Activated CD4-positive, alpha-beta T cell treated with anti-CD3 and anti-CD28 coated beads, Interleukin-2, amount 10 ng/mL, durations not matched to agents 7 days and 5 days (primary cell): ENCODE measurements around the gene WNT5A. TPM values are rescaled to one million over a fixed set of nuclear protein-coding genes. Genes with fewer than 3 reads are reported as not detected.
A peak's percentile ranks its signal among the peaks of the same experiment; 100 is the strongest.

ENCODE experiments used
- CTCF ChIA-PET: fragments of 350-600 bp; sonication (Branson Sonifier 250); formaldehyde crosslinking; loops from one replicate; lab custom pipeline; 2021; ENCODE audit warnings: antibody characterized with exemption; lab: Charles Lee
- POLR2A ChIA-PET: fragments of 350-600 bp; sonication (Branson Sonifier 250); formaldehyde crosslinking; loops from one replicate; lab custom pipeline; 2021; ENCODE audit warnings: antibody characterized with exemption; lab: Charles Lee
- DNase-seq: peaks from one replicate; pipeline ENCODE4 v3.0.0-alpha.2; 2020
- H3K27ac Mint-ChIP-seq: one replicate; pipeline ENCODE4 v1.8.0; 2021; ENCODE audit warnings: mild to moderate bottlenecking, moderate library complexity, mixed read lengths
- H3K27me3 Mint-ChIP-seq: one replicate; pipeline ENCODE4 v1.8.0; 2021; ENCODE audit warnings: mixed read lengths
- H3K36me3 Mint-ChIP-seq: one replicate; pipeline ENCODE4 v1.8.0; 2021; ENCODE audit warnings: low read depth, mixed read lengths
- H3K4me1 Mint-ChIP-seq: one replicate; pipeline ENCODE4 v1.8.0; 2021; ENCODE audit warnings: mixed read lengths
- H3K4me3 Mint-ChIP-seq: one replicate; pipeline ENCODE4 v1.8.0; 2021; ENCODE audit warnings: mild to moderate bottlenecking, moderate library complexity, mixed read lengths
- H3K9me3 Mint-ChIP-seq: one replicate; pipeline ENCODE4 v1.8.0; 2021; ENCODE audit warnings: mixed read lengths
- total RNA-seq, 2 experiments: library from RNA; stranded (reverse); gene quantifications; one replicate each; pipeline ENCODE4 v1.2.3, GENCODE V29; 2021

Gene WNT5A
- not detected for total RNA-seq

DNA sequence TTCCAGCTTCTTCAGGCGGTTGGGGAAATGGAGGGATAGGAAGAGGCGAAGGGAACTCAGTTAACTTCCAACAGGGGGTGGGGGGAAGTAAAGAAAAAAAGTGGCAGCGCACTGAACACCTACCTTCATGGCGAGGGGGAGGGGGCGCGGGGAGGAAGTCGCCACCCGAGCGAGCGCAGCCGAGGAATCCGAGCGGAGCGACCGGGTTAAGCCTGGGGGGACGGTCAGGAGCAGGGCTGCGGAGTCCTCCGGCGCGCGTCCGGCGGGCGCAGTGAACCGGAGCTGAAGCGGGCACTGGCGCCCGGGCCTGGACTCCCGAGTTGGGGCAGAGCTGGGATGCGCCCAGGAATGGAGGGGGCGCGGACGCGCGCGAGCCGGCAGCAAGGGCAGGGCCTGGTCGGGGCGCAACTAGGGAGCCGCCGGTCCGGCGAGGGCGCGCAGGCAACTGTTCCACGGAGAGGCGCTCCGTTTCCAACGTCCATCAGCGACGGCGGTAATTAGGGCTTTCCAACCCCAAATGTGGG is at the start of gene WNT5A:
TSS of gene WNT5A (minus strand) at position 450 of the 524 bp plus-strand sequence. CDS start at position 129, 321 bp downstream.
- Mint-ChIP-seq H3K36me3 (peaks cover 2% of the 10 kb centered on the region), H3K27ac (peak within 1 kb of the TSS; percentile 50), H3K4me1 (peaks cover 28% of the 10 kb centered on the region), H3K27me3 (peaks cover 80% of the 10 kb centered on the region), H3K4me3 (peak within 1 kb of the TSS; percentile 72), H3K9me3 (no peaks in the 10 kb centered on the region)
- POLR2A ChIA-PET = no interaction called here
- no peak for DNase-seq
- CTCF ChIA-PET = no interaction called here

DNA sequence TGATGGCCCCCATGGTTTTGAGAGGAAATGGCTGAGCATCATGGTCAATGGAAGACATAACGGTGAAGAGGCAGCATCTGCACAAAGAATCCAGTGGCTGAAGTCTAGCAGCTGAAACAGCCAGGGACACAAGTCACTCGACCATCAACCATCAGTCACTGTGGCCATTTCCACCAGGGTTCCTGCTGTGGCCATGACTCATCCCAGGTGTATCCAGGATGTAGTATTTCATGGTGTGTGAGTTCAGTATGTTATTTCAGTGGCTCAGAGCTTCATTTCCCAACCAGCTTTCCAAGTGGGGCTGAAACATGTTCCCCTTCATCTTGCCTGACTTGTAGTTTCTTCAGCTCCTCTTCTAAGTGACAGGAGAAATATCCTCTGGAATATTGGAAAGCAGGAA is 47.8 kb upstream of the WNT5A start:
- ChIA-PET POLR2A (no interaction called here), CTCF (no interaction called here)
- no peak overlapping the region for H3K4me3 Mint-ChIP-seq

DNA sequence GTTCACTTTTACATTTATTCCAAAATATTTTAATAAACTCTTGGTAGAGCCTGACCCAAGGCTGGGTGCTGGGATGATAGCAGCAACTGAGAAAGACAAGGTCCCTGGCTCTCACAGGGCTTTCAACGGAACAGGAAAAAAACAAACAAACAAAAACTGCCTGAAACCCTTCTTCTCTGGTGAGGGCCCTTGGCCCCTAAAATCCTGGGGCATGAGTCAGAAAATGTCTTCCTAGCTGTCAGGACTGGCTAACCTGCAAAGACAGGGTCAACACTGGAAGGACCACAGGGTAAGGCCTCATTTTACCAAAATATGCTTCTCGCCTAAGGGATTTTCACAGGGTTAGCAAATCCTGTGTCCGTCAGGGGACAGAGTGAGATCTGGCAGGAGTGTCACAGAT is 45.7 kb upstream of the WNT5A start:
- Mint-ChIP-seq H3K27ac (no peak overlapping the region), H3K36me3 (no peaks in the 10 kb centered on the region), H3K27me3 (no peaks in the 10 kb centered on the region), H3K4me1 (no peaks in the 10 kb centered on the region), H3K9me3 (no peaks in the 10 kb centered on the region), H3K4me3 (no peak overlapping the region)
- CTCF ChIA-PET = no interaction called here
- DNase-seq = no peak
- POLR2A ChIA-PET = no interaction called here

More for the DNA sequence above, 47.8 kb upstream of the WNT5A start:
- H3K36me3 Mint-ChIP-seq = no peaks in the 10 kb centered on the region
- no peaks in the 10 kb centered on the region for H3K9me3 Mint-ChIP-seq
- no peak for DNase-seq
- H3K27me3 Mint-ChIP-seq = no peaks in the 10 kb centered on the region
- H3K27ac Mint-ChIP-seq = no peak overlapping the region
- H3K4me1 Mint-ChIP-seq = no peaks in the 10 kb centered on the region

GRCh38 chr3:55531321-55531720 is 44.2 kb upstream of the WNT5A start:
- no peaks in the 10 kb centered on the region for H3K9me3 Mint-ChIP-seq
- H3K27me3 Mint-ChIP-seq = no peaks in the 10 kb centered on the region
- POLR2A ChIA-PET = no interaction called here
- H3K27ac Mint-ChIP-seq = no peak overlapping the region
- no peak overlapping the region for H3K4me3 Mint-ChIP-seq
- CTCF ChIA-PET = no interaction called here
- no peaks in the 10 kb centered on the region for H3K4me1 Mint-ChIP-seq
- H3K36me3 Mint-ChIP-seq = no peaks in the 10 kb centered on the region
- DNase-seq = no peak

GRCh38 chr3:55527361-55527760 is 40.3 kb upstream of the WNT5A start:
- no peak overlapping the region for H3K27ac Mint-ChIP-seq
- H3K9me3 Mint-ChIP-seq = no peaks in the 10 kb centered on the region
- POLR2A ChIA-PET = no interaction called here
- CTCF ChIA-PET = no interaction called here
- H3K27me3 Mint-ChIP-seq = no peaks in the 10 kb centered on the region
- H3K4me3 Mint-ChIP-seq = no peak overlapping the region
- no peak for DNase-seq
- H3K36me3 Mint-ChIP-seq = no peaks in the 10 kb centered on the region
- peaks cover under 1% of the 10 kb centered on the region for H3K4me1 Mint-ChIP-seq

- no peaks in the 10 kb centered on the region for H3K36me3 Mint-ChIP-seq
- CTCF ChIA-PET = no interaction called here
- DNase-seq = no peak
- POLR2A ChIA-PET = no interaction called here
- no peaks in the 10 kb centered on the region for H3K27me3 Mint-ChIP-seq
- H3K27ac Mint-ChIP-seq = no peak overlapping the region
- H3K4me1 Mint-ChIP-seq = peaks cover 2% of the 10 kb centered on the region
- H3K4me3 Mint-ChIP-seq = no peak overlapping the region
- no peaks in the 10 kb centered on the region for H3K9me3 Mint-ChIP-seq
Observed at GRCh38 chr3:55526332-55527030, 39.4 kb upstream of the WNT5A start.

GRCh38 chr3:55525436-55525835 is 38.3 kb upstream of the WNT5A start:
- CTCF ChIA-PET = no interaction called here

GRCh38 chr3:55524565-55525244 is 37.6 kb upstream of the WNT5A start:
- Mint-ChIP-seq H3K4me3 (no peak overlapping the region), H3K36me3 (no peaks in the 10 kb centered on the region), H3K4me1 (peaks cover 3% of the 10 kb centered on the region), H3K27me3 (no peaks in the 10 kb centered on the region), H3K27ac (no peak overlapping the region), H3K9me3 (no peaks in the 10 kb centered on the region)
- DNase-seq = no peak
- ChIA-PET CTCF (no interaction called here), POLR2A (no interaction called here)

More at GRCh38 chr3:55525436-55525835, 38.3 kb upstream of the WNT5A start:
- POLR2A ChIA-PET = no interaction called here
- H3K27ac Mint-ChIP-seq = no peak overlapping the region
- H3K4me3 Mint-ChIP-seq = no peak overlapping the region
- no peaks in the 10 kb centered on the region for H3K27me3 Mint-ChIP-seq
- H3K36me3 Mint-ChIP-seq = no peaks in the 10 kb centered on the region
- H3K4me1 Mint-ChIP-seq = peaks cover 3% of the 10 kb centered on the region
- no peak for DNase-seq
- H3K9me3 Mint-ChIP-seq = no peaks in the 10 kb centered on the region

GRCh38 chr3:55523471-55523870 is 36.4 kb upstream of the WNT5A start:
- Mint-ChIP-seq H3K4me1 (peaks cover 3% of the 10 kb centered on the region), H3K36me3 (no peaks in the 10 kb centered on the region), H3K27me3 (no peaks in the 10 kb centered on the region), H3K27ac (no peak overlapping the region), H3K4me3 (no peak overlapping the region), H3K9me3 (no peaks in the 10 kb centered on the region)
- ChIA-PET CTCF (no interaction called here), POLR2A (no interaction called here)
- DNase-seq = no peak

GRCh38 chr3:55521738-55522421 is 34.8 kb upstream of the WNT5A start:
- Mint-ChIP-seq H3K4me3 (no peak overlapping the region), H3K27me3 (no peaks in the 10 kb centered on the region), H3K4me1 (peaks cover 3% of the 10 kb centered on the region), H3K27ac (peak overlapping the region; percentile 41), H3K9me3 (no peaks in the 10 kb centered on the region), H3K36me3 (no peaks in the 10 kb centered on the region)
- ChIA-PET POLR2A (no interaction called here), CTCF (no interaction called here)
- no peak for DNase-seq

GRCh38 chr3:55521064-55521737 is 34.1 kb upstream of the WNT5A start:
- Mint-ChIP-seq H3K36me3 (no peaks in the 10 kb centered on the region), H3K4me3 (no peak overlapping the region), H3K27ac (peak overlapping the region; percentile 41), H3K27me3 (no peaks in the 10 kb centered on the region), H3K9me3 (no peaks in the 10 kb centered on the region), H3K4me1 (peaks cover 3% of the 10 kb centered on the region)
- ChIA-PET POLR2A (no interaction called here), CTCF (no interaction called here)
- DNase-seq = no peak

GRCh38 chr3:55519019-55519418 is 31.9 kb upstream of the WNT5A start:
- ChIA-PET CTCF (no interaction called here), POLR2A (no interaction called here)
- no peak for DNase-seq
- Mint-ChIP-seq H3K36me3 (no peaks in the 10 kb centered on the region), H3K27ac (no peak overlapping the region), H3K4me1 (peaks cover 3% of the 10 kb centered on the region), H3K27me3 (no peaks in the 10 kb centered on the region), H3K9me3 (no peaks in the 10 kb centered on the region), H3K4me3 (no peak overlapping the region)

DNA sequence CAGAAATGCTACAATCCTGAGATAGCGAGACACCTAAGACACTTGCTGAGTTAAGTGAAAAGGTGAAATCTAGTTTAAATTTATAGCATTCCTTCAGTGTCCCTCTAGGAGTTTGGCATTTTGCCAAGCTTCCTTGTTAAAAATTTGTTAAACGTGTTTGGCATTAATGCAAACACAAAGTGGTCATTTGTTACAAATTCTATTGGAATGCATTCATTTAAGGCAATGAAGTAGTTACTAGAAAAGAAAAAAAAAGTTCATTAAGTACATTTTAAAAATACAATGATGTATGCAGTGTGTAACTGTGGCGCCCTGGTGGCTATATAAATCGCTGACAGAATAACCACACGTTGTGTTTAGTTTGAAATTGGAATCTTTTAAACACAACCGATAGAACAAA is 31.3 kb upstream of the WNT5A start:
- Mint-ChIP-seq H3K27me3 (no peaks in the 10 kb centered on the region), H3K36me3 (no peaks in the 10 kb centered on the region), H3K4me3 (no peak overlapping the region), H3K4me1 (peaks cover 3% of the 10 kb centered on the region), H3K27ac (no peak overlapping the region), H3K9me3 (no peaks in the 10 kb centered on the region)
- ChIA-PET CTCF (no interaction called here), POLR2A (no interaction called here)
- DNase-seq = no peak
